CMK (cell line): ENCODE data around the gene ITPR1.
"Not testable (repeated sequence)": the region's sequence is repeated elsewhere in the genome, so short reads cannot be mapped to it uniquely, and the experiment has no call there.

Source experiments
- DNase-seq: peaks from one replicate; pipeline ENCODE4 v3.0.0-alpha.2; 2010; ENCODE audit warnings: low read depth

Gene ITPR1

GRCh38 chr3:4758957-4759656 lies 266.0 kb downstream of the ITPR1 start:
- DNase-seq: no peak

DNA sequence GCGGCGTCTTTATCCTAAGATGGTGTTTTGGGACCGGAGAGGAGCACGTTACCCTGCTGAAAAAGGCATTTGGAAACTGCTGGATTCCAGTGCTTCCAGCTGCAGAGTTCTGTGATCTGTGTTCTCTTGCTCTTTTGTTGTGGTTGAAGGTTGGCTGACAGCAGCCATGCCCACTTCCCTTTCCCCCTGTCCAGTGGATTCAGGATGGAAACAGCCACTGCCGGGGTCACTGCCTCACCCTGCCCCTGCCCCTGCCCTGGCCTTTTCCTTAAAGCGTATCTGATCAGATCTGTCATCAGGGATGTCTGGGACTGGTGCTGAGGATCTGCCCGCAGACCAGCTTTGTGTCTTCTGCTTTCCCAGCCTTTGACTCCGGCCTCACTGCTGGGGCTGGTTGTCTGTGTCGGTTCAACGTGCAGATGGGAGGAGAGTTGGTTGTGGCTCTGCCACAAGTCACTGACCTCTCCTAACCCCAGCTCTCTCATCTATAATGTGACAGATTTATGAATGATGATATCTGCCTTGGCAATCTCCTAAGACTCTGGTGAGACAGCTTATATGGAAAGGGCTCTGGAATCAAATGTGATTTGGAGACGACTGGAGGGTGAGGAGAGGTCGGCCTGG lies 266.7 kb downstream of the ITPR1 start:
- DNase-seq: no peak

GRCh38 chr3:4761759-4762158 lies 268.6 kb downstream of the ITPR1 start:
- DNase-seq: no peak

DNA sequence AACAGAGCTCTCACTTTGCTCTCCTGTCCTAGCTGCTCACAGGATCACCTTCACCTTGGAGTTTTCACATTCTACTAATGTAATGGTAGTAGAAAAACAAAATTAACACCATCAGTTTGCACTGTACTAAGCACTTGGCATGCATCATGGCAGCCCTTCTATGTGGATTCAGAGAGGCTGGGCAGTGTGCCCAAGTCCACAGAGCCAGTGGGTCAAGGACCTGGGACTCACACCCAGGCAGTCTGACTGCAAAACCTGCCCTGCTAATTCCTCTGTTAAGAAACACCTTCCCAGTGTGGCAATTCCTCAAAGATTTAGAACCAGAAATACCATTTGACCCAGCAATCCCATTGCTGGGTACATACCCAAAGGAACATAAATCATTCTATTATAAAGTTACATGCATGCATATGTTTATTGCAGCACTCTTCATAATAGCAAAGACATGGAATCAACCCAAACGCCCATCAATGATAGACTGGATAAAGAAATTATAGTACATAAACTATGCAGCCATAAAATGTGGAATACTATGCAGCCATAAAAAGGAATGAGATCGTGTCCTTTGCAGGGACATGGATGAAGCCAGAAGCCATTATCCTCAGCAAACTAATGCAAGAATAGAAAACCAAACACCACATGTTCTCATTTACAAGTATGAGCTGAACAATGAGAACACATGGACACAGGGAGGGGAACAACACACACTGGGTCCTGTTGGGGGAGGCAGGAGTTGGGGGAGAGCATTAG lies 269.5 kb downstream of the ITPR1 start:
- DNase-seq: not testable (repeated sequence)

DNA sequence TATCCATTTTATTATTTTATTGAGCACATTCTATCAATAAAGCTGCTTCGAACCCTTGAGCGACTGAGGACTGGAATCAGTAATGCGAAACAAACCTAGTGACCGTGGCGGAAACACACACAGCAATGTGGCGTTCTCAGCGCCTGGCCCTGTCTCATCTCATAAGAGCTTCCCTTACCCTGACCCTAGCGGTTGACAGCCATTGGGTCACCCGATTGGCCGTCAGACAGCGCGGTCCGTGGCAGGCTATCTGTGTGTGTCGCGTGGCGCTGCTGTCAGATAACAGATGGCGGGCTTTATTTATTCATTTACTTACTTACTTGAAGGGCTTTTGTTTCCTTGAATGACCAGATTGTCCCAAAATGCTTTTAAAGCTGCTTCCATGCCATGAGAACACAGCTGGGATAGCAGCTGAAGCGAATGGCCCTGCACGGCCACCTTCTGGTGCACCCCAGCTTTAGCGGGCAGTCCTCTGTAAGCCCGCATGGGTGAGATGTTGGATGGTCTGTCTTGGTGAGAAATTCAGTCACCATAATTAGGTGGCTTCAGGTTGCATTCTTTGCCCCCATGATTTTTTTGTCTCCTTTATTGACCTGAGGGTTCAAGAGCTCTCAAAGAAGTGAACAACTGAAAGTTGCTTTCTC lies 270.6 kb downstream of the ITPR1 start:
- no peak for DNase-seq

DNA sequence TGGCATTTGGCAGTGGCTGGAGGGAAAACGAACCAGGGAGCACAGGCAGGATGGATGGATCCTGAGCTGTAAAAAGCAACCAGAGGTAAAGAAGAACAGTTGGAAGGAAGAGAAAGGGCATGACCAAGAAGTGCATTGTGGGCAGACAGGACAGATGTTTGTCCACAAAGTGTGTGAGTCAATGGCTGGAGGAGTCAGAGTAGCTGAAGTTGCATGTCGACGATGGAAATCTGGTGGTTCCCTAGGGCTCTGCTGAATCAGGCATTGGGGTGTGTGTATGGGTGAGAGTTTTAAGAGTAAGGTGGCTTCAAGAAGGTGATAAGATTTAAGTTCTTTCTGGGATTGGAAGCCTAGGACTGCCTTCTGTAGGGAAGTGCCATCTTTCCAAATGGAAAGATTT lies 272.1 kb downstream of the ITPR1 start:
- no peak for DNase-seq

GRCh38 chr3:4766263-4766662 lies 273.1 kb downstream of the ITPR1 start:
- DNase-seq: no peak

GRCh38 chr3:4766716-4767499 lies 273.8 kb downstream of the ITPR1 start:
- no peak for DNase-seq

GRCh38 chr3:4768021-4768420 lies 274.9 kb downstream of the ITPR1 start:
- DNase-seq: no peak

DNA sequence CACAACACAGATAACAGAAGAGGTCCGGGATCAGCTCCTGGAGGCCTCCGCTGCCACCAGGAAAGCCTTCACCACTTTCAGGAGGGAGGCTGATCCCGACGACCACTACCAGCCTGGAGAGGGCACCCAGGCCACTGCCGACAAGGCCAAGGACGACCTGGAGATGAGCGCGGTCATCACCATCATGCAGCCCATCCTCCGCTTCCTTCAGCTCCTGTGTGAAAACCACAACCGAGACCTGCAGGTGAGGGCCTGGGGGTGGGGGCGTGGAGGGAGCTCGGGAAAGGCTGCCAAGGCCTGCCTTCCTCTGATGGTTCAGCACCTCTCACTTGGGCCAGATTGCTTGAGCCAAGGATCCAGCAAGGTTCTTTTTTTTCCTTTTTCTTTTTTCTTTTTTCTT lies 275.4 kb downstream of the ITPR1 start:
- no peak for DNase-seq

DNA sequence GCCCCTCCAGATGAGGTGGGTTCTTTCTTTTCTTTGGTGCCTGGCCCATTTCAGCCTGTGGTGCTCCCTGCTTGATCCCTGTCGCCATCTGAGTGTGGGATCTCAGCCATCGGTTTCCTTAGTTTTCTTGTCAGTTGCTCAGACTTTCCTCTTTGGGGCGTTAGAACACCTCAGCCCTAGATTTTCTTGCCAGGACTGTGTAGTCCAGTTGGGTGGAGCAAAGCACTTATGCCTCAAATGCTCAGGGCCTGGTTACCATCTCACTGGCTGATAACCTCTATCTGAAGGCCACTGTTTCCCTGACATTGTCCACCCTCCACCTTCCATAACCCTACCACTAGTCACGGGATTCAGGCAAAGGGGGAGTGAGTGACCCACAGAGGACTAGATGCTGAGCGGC lies 277.4 kb downstream of the ITPR1 start:
- DNase-seq: no peak

GRCh38 chr3:4771243-4771642 lies 278.1 kb downstream of the ITPR1 start:
- DNase-seq: no peak

- DNase-seq: no peak
Observed at GRCh38 chr3:4772171-4772804, 279.1 kb downstream of the ITPR1 start.

- DNase-seq: no peak
Observed at GRCh38 chr3:4772858-4773257, 279.7 kb downstream of the ITPR1 start.

- no peak for DNase-seq
Observed at GRCh38 chr3:4773583-4773982, 280.4 kb downstream of the ITPR1 start.

DNA sequence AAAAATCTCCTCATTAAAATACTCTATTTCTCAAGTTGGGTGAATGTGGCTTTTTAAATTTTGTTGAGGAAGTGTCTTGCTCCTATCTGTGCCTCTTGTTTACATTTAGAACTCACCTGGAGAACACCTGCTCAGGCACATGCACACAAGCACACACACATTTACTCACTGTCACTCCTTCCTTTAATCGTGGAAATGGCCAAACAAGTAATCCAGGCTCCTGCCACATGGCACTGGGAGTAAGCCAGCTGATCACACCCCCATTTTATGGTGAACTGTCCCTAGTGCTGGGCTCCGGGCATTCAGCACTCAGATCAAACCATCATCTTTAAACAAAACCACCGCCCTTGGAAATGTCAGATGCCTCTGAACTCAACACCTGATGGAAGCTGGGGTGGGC lies 281.4 kb downstream of the ITPR1 start:
- no peak for DNase-seq

- DNase-seq: no peak
Observed at GRCh38 chr3:4776399-4776979, 283.3 kb downstream of the ITPR1 start.

DNA sequence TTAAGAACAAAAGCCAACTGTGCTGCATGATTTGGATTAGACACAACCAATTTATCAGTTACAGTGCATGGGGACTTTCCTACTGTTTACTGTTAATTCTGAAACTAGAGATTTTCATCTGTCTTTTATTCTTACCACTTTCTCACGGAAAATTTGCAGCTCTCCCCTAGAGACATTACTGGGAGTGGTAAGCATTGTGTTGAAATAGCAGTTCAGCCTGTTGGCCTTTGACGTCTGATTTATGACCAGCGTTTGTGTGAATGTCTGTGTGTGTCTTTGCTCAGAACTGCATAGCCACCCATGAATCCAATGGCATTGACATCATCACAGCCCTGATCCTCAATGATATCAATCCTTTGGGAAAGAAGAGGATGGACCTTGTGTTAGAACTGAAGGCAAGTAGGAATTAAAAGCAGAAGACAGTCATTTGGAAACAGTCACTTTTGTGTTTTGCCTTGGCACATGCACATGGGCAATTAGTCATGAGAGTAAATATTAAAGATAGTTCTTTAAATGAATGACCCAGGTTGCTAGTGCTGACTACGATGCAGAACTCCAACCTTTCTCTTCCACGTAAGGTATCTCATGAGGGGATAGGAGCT lies 283.9 kb downstream of the ITPR1 start:
- DNase-seq: no peak

- no peak for DNase-seq
Observed at GRCh38 chr3:4778119-4778518, 285.0 kb downstream of the ITPR1 start.

GRCh38 chr3:4778740-4779139 lies 285.6 kb downstream of the ITPR1 start:
- no peak for DNase-seq

- DNase-seq: no peak
Observed at GRCh38 chr3:4780545-4780957, 287.4 kb downstream of the ITPR1 start.
